OCI-LY7 (cell line): ENCODE results near the gene AK9.

Experiments used
- EZH2phosphoT487 ChIP-seq: fragments of 200-600 bp; sonication (generic); IDR thresholded peaks from 2 replicates; pipeline ENCODE4 v1.6.1; 2018; ENCODE audit warnings: low read depth, borderline replicate concordance, mild to moderate bottlenecking, mixed run types, antibody characterized with exemption, low read length, moderate library complexity, mixed read lengths
- TF ChIP-seq, protein P1 (sequence below): fragments of 200-600 bp; sonication (generic); conservative IDR thresholded peaks from 2 replicates; pipeline ENCODE4 v1.5.1; 2014; ENCODE audit warnings: mild to moderate bottlenecking, antibody characterized with exemption, low read length, moderate library complexity, mixed read lengths

- TF ChIP-seq, protein P1, sequence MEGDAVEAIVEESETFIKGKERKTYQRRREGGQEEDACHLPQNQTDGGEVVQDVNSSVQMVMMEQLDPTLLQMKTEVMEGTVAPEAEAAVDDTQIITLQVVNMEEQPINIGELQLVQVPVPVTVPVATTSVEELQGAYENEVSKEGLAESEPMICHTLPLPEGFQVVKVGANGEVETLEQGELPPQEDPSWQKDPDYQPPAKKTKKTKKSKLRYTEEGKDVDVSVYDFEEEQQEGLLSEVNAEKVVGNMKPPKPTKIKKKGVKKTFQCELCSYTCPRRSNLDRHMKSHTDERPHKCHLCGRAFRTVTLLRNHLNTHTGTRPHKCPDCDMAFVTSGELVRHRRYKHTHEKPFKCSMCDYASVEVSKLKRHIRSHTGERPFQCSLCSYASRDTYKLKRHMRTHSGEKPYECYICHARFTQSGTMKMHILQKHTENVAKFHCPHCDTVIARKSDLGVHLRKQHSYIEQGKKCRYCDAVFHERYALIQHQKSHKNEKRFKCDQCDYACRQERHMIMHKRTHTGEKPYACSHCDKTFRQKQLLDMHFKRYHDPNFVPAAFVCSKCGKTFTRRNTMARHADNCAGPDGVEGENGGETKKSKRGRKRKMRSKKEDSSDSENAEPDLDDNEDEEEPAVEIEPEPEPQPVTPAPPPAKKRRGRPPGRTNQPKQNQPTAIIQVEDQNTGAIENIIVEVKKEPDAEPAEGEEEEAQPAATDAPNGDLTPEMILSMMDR: no peak
- no peak for TF ChIP-seq EZH2phosphoT487
These were observed 62.6 kb downstream of the AK9 start for GRCh38 chr6:109628158-109629000.
